Fibroblast of the aortic adventitia (primary cell): ENCODE results near the gene GMEB1. TPM values are rescaled to one million over a fixed set of nuclear protein-coding genes. Genes with fewer than 3 reads are reported as not detected.
"Not testable (repeated sequence)": the region's sequence is repeated elsewhere in the genome, so short reads cannot be mapped to it uniquely, and the experiment has no call there.

Source experiments
- DNase-seq: peaks from one replicate; pipeline ENCODE4 v3.0.0-alpha.2; 2010; ENCODE audit warnings: low read depth
- H3K4me3 ChIP-seq: 2 replicates; pipeline ENCODE4 v1.5.1; 2011; ENCODE audit warnings: low read depth, mild to moderate bottlenecking, control low read depth, low read length, moderate library complexity
- CTCF ChIP-seq: IDR thresholded peaks from 2 replicates; pipeline ENCODE4 v1.5.1; 2011; ENCODE audit warnings: mild to moderate bottlenecking, low read length, control low read depth, inconsistent platforms; ENCODE audit not compliant: insufficient read depth
- total RNA-seq: library from RNA; depleted of rRNA; stranded (reverse); fragments of >200 nt; gene quantifications from 2 replicates; pipeline ENCODE4 v1.2.3, GENCODE V29; 2012; ENCODE audit warnings: low replicate concordance

GMEB1 gene
- total RNA-seq, 1 donor = 11.4 TPM

- no peak for TF ChIP-seq CTCF
- no peak for DNase-seq
- no peak overlapping the region for H3K4me3 ChIP-seq
Observed at GRCh38 chr1:28656335-28656734, 12.2 kb upstream of the GMEB1 start.

GRCh38 chr1:28663871-28664470, 4.6 kb upstream of the GMEB1 start:
- no peak for TF ChIP-seq CTCF
- no peak for DNase-seq
- no peak overlapping the region for H3K4me3 ChIP-seq

- H3K4me3 ChIP-seq = no peak overlapping the region
- TF ChIP-seq CTCF = no peak
- DNase-seq = no peak
Observed at GRCh38 chr1:28666806-28667205, 1.8 kb upstream of the GMEB1 start.

GRCh38 chr1:28668956-28669723, 556 bp downstream of the GMEB1 start:
- no peak for TF ChIP-seq CTCF

GRCh38 chr1:28671254-28671780, 2.7 kb downstream of the GMEB1 start:
- DNase-seq = no peak
- no peak overlapping the region for H3K4me3 ChIP-seq
- no peak for TF ChIP-seq CTCF

More at GRCh38 chr1:28668956-28669723, 556 bp downstream of the GMEB1 start:
- peak overlapping the region; percentile 83 for H3K4me3 ChIP-seq
- peak; percentile 49 for DNase-seq

GRCh38 chr1:28672971-28673370, 4.4 kb downstream of the GMEB1 start:
- H3K4me3 ChIP-seq, DNase-seq: not testable (repeated sequence)

- DNase-seq = no peak
- H3K4me3 ChIP-seq = no peak overlapping the region
- TF ChIP-seq CTCF = no peak
Observed at GRCh38 chr1:28675924-28676257, 7.3 kb downstream of the GMEB1 start.
